ENCODE measurements around the gene FBXW8.
A peak's percentile ranks its signal among the peaks of the same experiment; 100 is the strongest.

FBXW8 gene

DNA sequence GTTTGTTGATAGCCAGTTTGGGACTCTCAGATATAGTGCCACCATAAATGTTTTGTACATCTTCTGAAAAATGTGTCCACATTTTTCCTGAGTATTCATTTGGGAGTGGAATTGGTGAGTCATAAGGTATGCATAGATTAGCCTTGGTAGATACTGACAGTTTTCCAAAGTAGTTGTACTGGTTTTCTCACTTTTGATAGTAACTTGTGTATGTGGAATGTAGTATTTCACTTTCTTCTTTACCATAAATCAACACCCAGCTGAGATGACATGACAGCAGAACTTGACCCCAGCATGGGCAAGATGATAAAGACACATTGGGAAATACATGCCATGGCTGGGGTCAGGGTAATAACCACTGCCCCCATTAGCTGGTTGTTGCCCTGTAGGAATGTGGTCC is 5.4 kb downstream of the FBXW8 start (continued):
- TF ChIP-seq ZBTB11 (tag by site-specific recombination; conservative IDR thresholded peaks at IDR 0.05; ENCODE audit: low read depth), result no peak
- no peak for TF ChIP-seq ZNF843 (tag by site-specific recombination; IDR thresholded peaks at IDR 0.05)
- no peak for TF ChIP-seq ZNF707 (tag by site-specific recombination; IDR thresholded peaks at IDR 0.05)
- no peak for TF ChIP-seq ZNF596 (tag by site-specific recombination; IDR thresholded peaks at IDR 0.05)
- TF ChIP-seq, protein P1, sequence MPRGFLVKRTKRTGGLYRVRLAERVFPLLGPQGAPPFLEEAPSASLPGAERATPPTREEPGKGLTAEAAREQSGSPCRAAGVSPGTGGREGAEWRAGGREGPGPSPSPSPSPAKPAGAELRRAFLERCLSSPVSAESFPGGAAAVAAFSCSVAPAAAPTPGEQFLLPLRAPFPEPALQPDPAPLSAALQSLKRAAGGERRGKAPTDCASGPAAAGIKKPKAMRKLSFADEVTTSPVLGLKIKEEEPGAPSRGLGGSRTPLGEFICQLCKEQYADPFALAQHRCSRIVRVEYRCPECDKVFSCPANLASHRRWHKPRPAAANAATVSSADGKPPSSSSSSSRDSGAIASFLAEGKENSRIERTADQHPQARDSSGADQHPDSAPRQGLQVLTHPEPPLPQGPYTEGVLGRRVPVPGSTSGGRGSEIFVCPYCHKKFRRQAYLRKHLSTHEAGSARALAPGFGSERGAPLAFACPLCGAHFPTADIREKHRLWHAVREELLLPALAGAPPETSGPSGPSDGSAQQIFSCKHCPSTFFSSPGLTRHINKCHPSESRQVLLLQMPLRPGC (tag by site-specific recombination; IDR thresholded peaks at IDR 0.05), result 0 out of 2 replicates have a peak, but pooled peaks have one; percentile 24

GRCh38 chr12:116916714-116917114 is 6.0 kb downstream of the FBXW8 start:
- H3K4me3 ChIP-seq (ENCODE audit: low read depth, low read length), result no peak overlapping the region
- H3K27ac ChIP-seq (ENCODE audit: extremely low read depth, low read depth, low read length), result no peak overlapping the region
- POLR2A ChIA-PET, result no interaction called here
- H3K36me3 ChIP-seq (ENCODE audit: control insufficient read depth in 2 of 2, insufficient read depth in 1 of 2, low read length in 2 of 2), result peaks cover 0 to 4% of the 10 kb centered on the region in 2 experiments; a peak in 2 of 3 replicates
- CTCF ChIA-PET, result interaction anchor here (0.6 to 1.9 kb wide), 3 partner anchors 90 to 938 kb away, joined by 3 to 7 read pairs (median 6); no protein-coding TSS in a partner anchor
- no peaks in the 10 kb centered on the region for H3K9me3 ChIP-seq (ENCODE audit: control insufficient read depth, insufficient read depth, low read depth, low read length)
- peaks cover 22% of the 10 kb centered on the region for H3K4me1 ChIP-seq (ENCODE audit: control insufficient read depth, insufficient read depth, low read length)
- TF ChIP-seq SP7 (tag by site-specific recombination; IDR thresholded peaks at IDR 0.05) (peak; percentile 99), ZNF214 (tag by site-specific recombination; IDR thresholded peaks at IDR 0.05; ENCODE audit: borderline replicate concordance) (no peak), KLF1 (tag by site-specific recombination; IDR thresholded peaks at IDR 0.05) (peak; percentile 88), ZNF843 (tag by site-specific recombination; IDR thresholded peaks at IDR 0.05) (peak; percentile 89), ZBTB20 (tag by site-specific recombination; IDR thresholded peaks at IDR 0.05) (peak; percentile 56; the same call in 1 of the 2 replicates), FEZF1 (tag by site-specific recombination; IDR thresholded peaks at IDR 0.05) (peak; percentile 81), ZNF16 (tag by site-specific recombination; IDR thresholded peaks at IDR 0.05; ENCODE audit: low read depth) (no peak), ZSCAN30 (tag by site-specific recombination; IDR thresholded peaks at IDR 0.05) (no peak), SALL2 (tag by site-specific recombination; IDR thresholded peaks at IDR 0.05; ENCODE audit: borderline replicate concordance) (peak; percentile 97), ZNF48 (tag by site-specific recombination; IDR thresholded peaks at IDR 0.05) (no peak), ZNF558 (tag by site-specific recombination; IDR thresholded peaks at IDR 0.05) (peak; percentile 76), ZSCAN23 (tag by site-specific recombination; IDR thresholded peaks at IDR 0.05) (peak; percentile 73; the same call in 1 of the 2 replicates), ZNF184 (tag by site-specific recombination; IDR thresholded peaks at IDR 0.05) (no peak), ZNF621 (tag by site-specific recombination; IDR thresholded peaks at IDR 0.05) (peak; percentile 67; the same call in 1 of the 2 replicates), ZNF555 (tag by site-specific recombination; conservative IDR thresholded peaks at IDR 0.05) (no peak), ZNF155 (tag by site-specific recombination; IDR thresholded peaks at IDR 0.05) (peak; percentile 98; the same call in 1 of the 2 replicates), ZBTB8A (tag by site-specific recombination; IDR thresholded peaks at IDR 0.05) (peak; percentile 88), ZBTB1 (tag by site-specific recombination; IDR thresholded peaks at IDR 0.05) (peak; percentile 78; the same call in 1 of the 2 replicates), ZNF600 (tag by site-specific recombination; IDR thresholded peaks at IDR 0.05) (peak; percentile 84)
- TF ChIP-seq, protein P2, sequence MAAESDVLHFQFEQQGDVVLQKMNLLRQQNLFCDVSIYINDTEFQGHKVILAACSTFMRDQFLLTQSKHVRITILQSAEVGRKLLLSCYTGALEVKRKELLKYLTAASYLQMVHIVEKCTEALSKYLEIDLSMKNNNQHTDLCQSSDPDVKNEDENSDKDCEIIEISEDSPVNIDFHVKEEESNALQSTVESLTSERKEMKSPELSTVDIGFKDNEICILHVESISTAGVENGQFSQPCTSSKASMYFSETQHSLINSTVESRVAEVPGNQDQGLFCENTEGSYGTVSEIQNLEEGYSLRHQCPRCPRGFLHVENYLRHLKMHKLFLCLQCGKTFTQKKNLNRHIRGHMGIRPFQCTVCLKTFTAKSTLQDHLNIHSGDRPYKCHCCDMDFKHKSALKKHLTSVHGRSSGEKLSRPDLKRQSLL (tag by site-specific recombination; IDR thresholded peaks at IDR 0.05), result no peak
- TF ChIP-seq, protein P3, sequence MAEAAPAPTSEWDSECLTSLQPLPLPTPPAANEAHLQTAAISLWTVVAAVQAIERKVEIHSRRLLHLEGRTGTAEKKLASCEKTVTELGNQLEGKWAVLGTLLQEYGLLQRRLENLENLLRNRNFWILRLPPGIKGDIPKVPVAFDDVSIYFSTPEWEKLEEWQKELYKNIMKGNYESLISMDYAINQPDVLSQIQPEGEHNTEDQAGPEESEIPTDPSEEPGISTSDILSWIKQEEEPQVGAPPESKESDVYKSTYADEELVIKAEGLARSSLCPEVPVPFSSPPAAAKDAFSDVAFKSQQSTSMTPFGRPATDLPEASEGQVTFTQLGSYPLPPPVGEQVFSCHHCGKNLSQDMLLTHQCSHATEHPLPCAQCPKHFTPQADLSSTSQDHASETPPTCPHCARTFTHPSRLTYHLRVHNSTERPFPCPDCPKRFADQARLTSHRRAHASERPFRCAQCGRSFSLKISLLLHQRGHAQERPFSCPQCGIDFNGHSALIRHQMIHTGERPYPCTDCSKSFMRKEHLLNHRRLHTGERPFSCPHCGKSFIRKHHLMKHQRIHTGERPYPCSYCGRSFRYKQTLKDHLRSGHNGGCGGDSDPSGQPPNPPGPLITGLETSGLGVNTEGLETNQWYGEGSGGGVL (tag by site-specific recombination; IDR thresholded peaks at IDR 0.05), result peak; percentile 97
- TF ChIP-seq, protein P4, sequence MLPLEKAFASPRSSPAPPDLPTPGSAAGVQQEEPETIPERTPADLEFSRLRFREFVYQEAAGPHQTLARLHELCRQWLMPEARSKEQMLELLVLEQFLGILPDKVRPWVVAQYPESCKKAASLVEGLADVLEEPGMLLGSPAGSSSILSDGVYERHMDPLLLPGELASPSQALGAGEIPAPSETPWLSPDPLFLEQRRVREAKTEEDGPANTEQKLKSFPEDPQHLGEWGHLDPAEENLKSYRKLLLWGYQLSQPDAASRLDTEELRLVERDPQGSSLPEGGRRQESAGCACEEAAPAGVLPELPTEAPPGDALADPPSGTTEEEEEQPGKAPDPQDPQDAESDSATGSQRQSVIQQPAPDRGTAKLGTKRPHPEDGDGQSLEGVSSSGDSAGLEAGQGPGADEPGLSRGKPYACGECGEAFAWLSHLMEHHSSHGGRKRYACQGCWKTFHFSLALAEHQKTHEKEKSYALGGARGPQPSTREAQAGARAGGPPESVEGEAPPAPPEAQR (tag by site-specific recombination; IDR thresholded peaks at IDR 0.05), result peak; percentile 98
